ENCODE results near the gene SAT2. TPM values are rescaled to one million over a fixed set of nuclear protein-coding genes. Genes with fewer than 3 reads are reported as not detected.
"Not testable (repeated sequence)": the region's sequence is repeated elsewhere in the genome, so short reads cannot be mapped to it uniquely, and the experiment has no call there.

The SAT2 gene
- total RNA-seq, 1 donor from 2014 or later = 45.0 TPM

GRCh38 chr17:7629939-7630571 is 2.4 kb upstream of the SAT2 start, which contains the start of gene SHBG:
TSS of gene SHBG (plus strand) at chr17:7630135. CDS start at chr17:7630173, 38 bp downstream.
- Mint-ChIP-seq H3K4me1 (peaks cover 11% of the 10 kb centered on the region), H3K27ac (peak within 1 kb of the TSS; percentile 15), H3K9me3 (no peaks in the 10 kb centered on the region), H3K4me3 (no peak within 1 kb of the TSS), H3K36me3 (ENCODE audit: low read depth) (peaks cover 7% of the 10 kb centered on the region), H3K27me3 (no peaks in the 10 kb centered on the region)
- ATAC-seq (ENCODE audit: low read depth) (no peak), DNase-seq (no peak)
- CTCF ChIA-PET = no interaction called here
- TF ChIP-seq, protein P1, sequence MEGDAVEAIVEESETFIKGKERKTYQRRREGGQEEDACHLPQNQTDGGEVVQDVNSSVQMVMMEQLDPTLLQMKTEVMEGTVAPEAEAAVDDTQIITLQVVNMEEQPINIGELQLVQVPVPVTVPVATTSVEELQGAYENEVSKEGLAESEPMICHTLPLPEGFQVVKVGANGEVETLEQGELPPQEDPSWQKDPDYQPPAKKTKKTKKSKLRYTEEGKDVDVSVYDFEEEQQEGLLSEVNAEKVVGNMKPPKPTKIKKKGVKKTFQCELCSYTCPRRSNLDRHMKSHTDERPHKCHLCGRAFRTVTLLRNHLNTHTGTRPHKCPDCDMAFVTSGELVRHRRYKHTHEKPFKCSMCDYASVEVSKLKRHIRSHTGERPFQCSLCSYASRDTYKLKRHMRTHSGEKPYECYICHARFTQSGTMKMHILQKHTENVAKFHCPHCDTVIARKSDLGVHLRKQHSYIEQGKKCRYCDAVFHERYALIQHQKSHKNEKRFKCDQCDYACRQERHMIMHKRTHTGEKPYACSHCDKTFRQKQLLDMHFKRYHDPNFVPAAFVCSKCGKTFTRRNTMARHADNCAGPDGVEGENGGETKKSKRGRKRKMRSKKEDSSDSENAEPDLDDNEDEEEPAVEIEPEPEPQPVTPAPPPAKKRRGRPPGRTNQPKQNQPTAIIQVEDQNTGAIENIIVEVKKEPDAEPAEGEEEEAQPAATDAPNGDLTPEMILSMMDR (IDR thresholded peaks at IDR 0.05) = no peak
- POLR2A ChIA-PET = interaction anchor here (1.1 to 1.4 kb wide), 2 partner anchors 20 to 56 kb away, joined by 3 to 4 read pairs; no protein-coding TSS in a partner anchor
- intact Hi-C loops (cut with micrococcal nuclease) = no loop called here

GRCh38 chr17:7626956-7627249 is 718 bp downstream of the SAT2 start:
- intact Hi-C loops (cut with micrococcal nuclease) = loop anchor here (1.0 to 2.0 kb wide), 3 partner anchors 12 to 306 kb away; partner anchors contain the start of genes CNTROB and TP53
- Mint-ChIP-seq H3K27me3 (no peaks in the 10 kb centered on the region), H3K4me1 (peaks cover 11% of the 10 kb centered on the region), H3K36me3 (ENCODE audit: low read depth) (peaks cover 7% of the 10 kb centered on the region), H3K4me3 (peak overlapping the region; percentile 93), H3K9me3 (no peaks in the 10 kb centered on the region), H3K27ac (peak overlapping the region; percentile 80)
- CTCF ChIA-PET = interaction anchor here (1.6 to 2.6 kb wide), 2 partner anchors 38 to 61 kb away, joined by 5 to 16 read pairs; partner anchors contain the start of genes TP53 and WRAP53
- ATAC-seq (ENCODE audit: low read depth) = no peak
- TF ChIP-seq, protein P1 (IDR thresholded peaks at IDR 0.05) = no peak
- DNase-seq = no peak
- POLR2A ChIA-PET = interaction anchor here (0.5 to 4.1 kb wide), 8 partner anchors 12 to 668 kb away, joined by 4 to 87 read pairs (median 6); partner anchors contain the start of genes ATP1B2, FXR2, MPDU1 and SLC25A35

- POLR2A ChIA-PET = interaction anchor here (2.2 to 4.1 kb wide), 3 partner anchors 12 to 61 kb away, joined by 14 to 87 read pairs (median 34); partner anchors contain the start of genes FXR2, MPDU1, TP53 and WRAP53
- H3K27ac Mint-ChIP-seq = peak overlapping the region; percentile 80
These were observed 1.3 kb downstream of the SAT2 start for GRCh38 chr17:7626307-7626706.

GRCh38 chr17:7625749-7626148 is 1.9 kb downstream of the SAT2 start:
- not testable (repeated sequence) for DNase-seq; H3K27me3 Mint-ChIP-seq; H3K36me3 Mint-ChIP-seq (ENCODE audit: low read depth); H3K9me3 Mint-ChIP-seq; H3K27ac Mint-ChIP-seq; ATAC-seq (ENCODE audit: low read depth)
- intact Hi-C loops (cut with micrococcal nuclease) = loop anchor here (2.0 kb wide), 1 partner anchor 307 kb away; the partner anchor contains the start of gene CNTROB
- ChIA-PET CTCF (interaction anchor here (0.7 to 1.4 kb wide), 3 partner anchors 41 to 580 kb away, joined by 3 read pairs; no protein-coding TSS in a partner anchor), POLR2A (interaction anchor here (3.8 to 4.1 kb wide), 2 partner anchors 11 to 61 kb away, joined by 34 to 87 read pairs; partner anchors contain the start of genes FXR2, TP53 and WRAP53)
- Mint-ChIP-seq H3K4me3 (peak overlapping the region; percentile 93), H3K4me1 (peaks cover 11% of the 10 kb centered on the region)

More at GRCh38 chr17:7626307-7626706, 1.3 kb downstream of the SAT2 start:
- no peak for DNase-seq
- Mint-ChIP-seq H3K4me3 (peak overlapping the region; percentile 93), H3K36me3 (ENCODE audit: low read depth) (peaks cover 7% of the 10 kb centered on the region), H3K9me3 (no peaks in the 10 kb centered on the region), H3K27me3 (no peaks in the 10 kb centered on the region), H3K4me1 (peaks cover 11% of the 10 kb centered on the region)
- intact Hi-C loops (cut with micrococcal nuclease) = loop anchor here (2.0 kb wide), 1 partner anchor 306 kb away; the partner anchor contains the start of gene CNTROB
- ATAC-seq (ENCODE audit: low read depth) = no peak
- CTCF ChIA-PET = interaction anchor here (0.9 to 2.6 kb wide), 2 partner anchors 61 to 111 kb away, joined by 3 to 16 read pairs; partner anchors contain the start of genes TP53 and WRAP53
- TF ChIP-seq, protein P1 (IDR thresholded peaks at IDR 0.05) = no peak

DNA sequence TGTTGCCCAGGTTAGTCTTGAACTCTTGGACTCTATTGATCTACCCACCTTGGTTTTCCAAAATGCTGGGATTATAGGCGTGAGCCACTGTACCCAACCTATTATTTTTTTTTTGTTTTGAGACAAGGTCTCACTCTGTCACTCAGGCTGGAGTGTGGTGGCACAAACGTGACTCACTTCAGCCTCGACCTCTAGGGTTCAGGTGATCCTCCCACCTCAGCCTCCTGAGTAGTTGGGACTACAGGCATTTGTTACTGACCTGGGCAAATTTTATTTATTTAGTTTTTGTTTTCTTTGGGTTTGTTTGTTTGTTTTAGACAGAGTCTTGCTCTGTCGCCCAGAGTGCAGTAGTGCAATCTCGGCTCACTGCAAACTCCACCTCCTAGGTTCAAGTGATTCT is 4.0 kb downstream of the SAT2 start:
- intact Hi-C loops (cut with micrococcal nuclease) = no loop called here
- POLR2A ChIA-PET = interaction anchor here (0.7 kb wide), 1 partner anchor 219 kb away, joined by 3 read pairs; no protein-coding TSS in a partner anchor
- TF ChIP-seq, protein P1 (IDR thresholded peaks at IDR 0.05) = no peak
- Mint-ChIP-seq H3K4me1 (peaks cover 11% of the 10 kb centered on the region), H3K27ac (no peak overlapping the region), H3K9me3 (no peaks in the 10 kb centered on the region), H3K4me3 (no peak overlapping the region), H3K27me3 (no peaks in the 10 kb centered on the region), H3K36me3 (ENCODE audit: low read depth) (peaks cover 7% of the 10 kb centered on the region)
- ATAC-seq (ENCODE audit: low read depth) = no peak
- DNase-seq = no peak
- CTCF ChIA-PET = no interaction called here
